RCC 7860 (cell line): ENCODE data around the gene COA7.
"Not testable (repeated sequence)": the region's sequence is repeated elsewhere in the genome, so short reads cannot be mapped to it uniquely, and the experiment has no call there.

Source experiments
- DNase-seq: peaks from one replicate; pipeline ENCODE4 v3.0.0-alpha.2; 2015; ENCODE audit warnings: low spot score
- FAIRE-seq: peaks from 2 replicates; lab custom pipeline; 2012; peaks lifted over from hg19 to GRCh38; lab: Jason Lieb, UNC

Gene COA7

GRCh38 chr1:52697795-52698674 is at the start of gene COA7:
Gene COA7 (minus strand): TSS chr1:52698347. CDS start chr1:52698326, 21 bp downstream.
- DNase-seq, result peak; percentile 48
- no peak for FAIRE-seq

- DNase-seq, result no peak
- FAIRE-seq, result no peak
Observed at GRCh38 chr1:52747450-52747849, 49.3 kb upstream of the COA7 start.

GRCh38 chr1:52746189-52746588 is 48.0 kb upstream of the COA7 start:
- no peak for FAIRE-seq
- no peak for DNase-seq

- DNase-seq (no peak), FAIRE-seq (no peak)
Observed at GRCh38 chr1:52741259-52741658, 43.1 kb upstream of the COA7 start.

- DNase-seq (no peak), FAIRE-seq (no peak)
Observed at GRCh38 chr1:52739699-52740467, 41.7 kb upstream of the COA7 start.

- DNase-seq, result no peak
- no peak for FAIRE-seq
Observed at GRCh38 chr1:52738893-52739292, 40.7 kb upstream of the COA7 start.

- FAIRE-seq (no peak), DNase-seq (no peak)
Observed at GRCh38 chr1:52738148-52738547, 40.0 kb upstream of the COA7 start.

GRCh38 chr1:52735371-52735770 is 37.2 kb upstream of the COA7 start:
- not testable (repeated sequence) for DNase-seq, FAIRE-seq

- no peak for FAIRE-seq
- no peak for DNase-seq
Observed at GRCh38 chr1:52733368-52733767, 35.2 kb upstream of the COA7 start.

- DNase-seq (no peak), FAIRE-seq (no peak)
Observed at GRCh38 chr1:52727956-52728656, 30.0 kb upstream of the COA7 start.

GRCh38 chr1:52727114-52727586 is 29.0 kb upstream of the COA7 start:
- no peak for FAIRE-seq
- no peak for DNase-seq

GRCh38 chr1:52726265-52727113 is 28.3 kb upstream of the COA7 start, which contains the start of gene ZYG11B:
Gene ZYG11B (plus strand): TSS chr1:52726453. CDS start chr1:52726654, 201 bp downstream.
- FAIRE-seq, result no peak
- DNase-seq, result peak; percentile 75

- no peak for FAIRE-seq
- DNase-seq, result no peak
Observed at GRCh38 chr1:52725903-52726264, 27.7 kb upstream of the COA7 start.

- DNase-seq (no peak), FAIRE-seq (no peak)
Observed at GRCh38 chr1:52723260-52723659, 25.1 kb upstream of the COA7 start.

- not testable (repeated sequence) for FAIRE-seq
Observed at GRCh38 chr1:52715296-52715695, 17.1 kb upstream of the COA7 start.

GRCh38 chr1:52713590-52713989 is 15.4 kb upstream of the COA7 start:
- DNase-seq, result no peak
- no peak for FAIRE-seq

More at GRCh38 chr1:52715296-52715695, 17.1 kb upstream of the COA7 start:
- DNase-seq, result not testable (repeated sequence)

GRCh38 chr1:52709016-52709415 is 10.9 kb upstream of the COA7 start:
- no peak for FAIRE-seq
- DNase-seq, result no peak

- DNase-seq, result peak; percentile 85
- FAIRE-seq, result peak; percentile 73
Observed at GRCh38 chr1:52707927-52708655, 9.9 kb upstream of the COA7 start.
